GM21786 (cell line): ENCODE measurements around the gene DAND5.
"Not testable (repeated sequence)": the region's sequence is repeated elsewhere in the genome, so short reads cannot be mapped to it uniquely, and the experiment has no call there.

Experiments
- ATAC-seq: cut with Tn5 transposase; IDR thresholded peaks from one replicate; pipeline ENCODE4 v1.9.1; 2021; ENCODE audit not compliant: unreplicated experiment

The DAND5 gene

DNA sequence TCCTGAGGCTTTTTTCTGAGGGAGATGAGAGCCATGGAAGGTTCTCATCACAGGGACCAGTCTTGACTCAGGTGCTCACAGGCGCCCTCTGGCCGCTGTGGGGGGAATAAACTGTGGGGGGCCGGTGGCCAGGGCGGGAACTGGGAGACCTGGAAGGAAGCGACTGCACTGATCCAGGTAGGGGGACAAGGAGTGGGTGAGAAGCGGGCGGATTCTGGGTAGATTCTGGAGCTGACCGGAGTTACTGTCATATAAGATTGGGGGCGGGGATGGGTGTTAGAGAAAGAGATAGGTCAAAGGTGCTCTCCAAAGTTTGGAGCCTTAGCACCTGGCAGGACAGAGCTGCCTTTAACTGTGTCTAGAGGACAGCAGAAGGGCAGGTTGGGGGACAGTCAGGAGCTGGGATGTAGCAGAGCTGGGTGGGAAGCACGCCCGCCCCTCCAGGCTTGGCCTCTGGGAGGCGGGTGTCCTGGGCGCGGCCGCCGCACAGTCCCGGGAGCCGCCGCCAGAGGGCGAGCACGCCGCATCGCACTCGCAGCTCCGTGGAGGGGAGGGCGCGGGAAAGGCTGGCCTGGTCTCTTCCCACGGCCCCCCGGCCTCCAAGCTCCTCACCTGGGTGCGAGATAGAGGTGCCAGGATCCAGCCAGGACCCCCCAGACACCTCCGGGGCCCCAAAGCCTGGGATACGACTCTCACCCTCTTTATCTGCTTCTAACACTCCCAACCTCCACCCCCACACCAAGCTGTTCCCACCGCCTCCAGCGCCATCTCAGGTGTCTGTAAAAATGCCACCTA, 4.2 kb upstream of the DAND5 start:
- peak; percentile 56 for ATAC-seq

DNA sequence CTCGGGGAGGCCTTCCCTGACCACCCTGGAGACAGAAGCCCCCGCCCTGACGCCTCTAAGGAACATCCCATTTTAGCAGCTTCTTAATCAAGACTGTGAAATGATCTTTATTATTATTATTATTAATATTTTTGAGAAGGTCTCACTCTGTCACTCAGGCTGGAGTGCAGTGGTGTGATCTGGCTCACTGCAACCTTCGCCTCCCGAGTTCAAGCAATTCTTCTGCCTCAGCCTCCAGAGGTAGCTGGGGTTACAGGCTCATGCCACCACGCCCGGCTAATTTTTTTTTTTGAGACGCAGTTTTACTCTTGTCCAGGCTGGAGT, 3.6 kb upstream of the DAND5 start:
- ATAC-seq, result no peak

DNA sequence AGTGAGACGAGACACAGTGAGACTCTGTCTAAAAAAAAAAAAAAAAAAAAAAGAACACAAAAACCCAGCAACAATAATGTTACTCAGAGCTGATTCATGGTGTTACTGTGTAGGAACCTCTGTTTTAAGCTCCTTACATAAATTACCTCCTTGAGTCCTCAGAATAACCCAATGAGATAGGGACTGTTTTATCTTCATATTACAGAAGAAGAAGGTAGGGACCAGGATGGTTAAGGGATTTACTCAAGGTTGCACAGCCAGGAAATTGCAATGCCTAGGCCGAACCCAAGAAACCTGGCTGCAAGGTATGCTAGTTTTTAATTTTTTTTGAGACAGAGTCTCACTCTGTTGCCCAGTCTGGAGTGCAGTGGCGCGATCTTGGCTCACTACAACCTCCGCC, 1.5 kb upstream of the DAND5 start:
- no peak for ATAC-seq

DNA sequence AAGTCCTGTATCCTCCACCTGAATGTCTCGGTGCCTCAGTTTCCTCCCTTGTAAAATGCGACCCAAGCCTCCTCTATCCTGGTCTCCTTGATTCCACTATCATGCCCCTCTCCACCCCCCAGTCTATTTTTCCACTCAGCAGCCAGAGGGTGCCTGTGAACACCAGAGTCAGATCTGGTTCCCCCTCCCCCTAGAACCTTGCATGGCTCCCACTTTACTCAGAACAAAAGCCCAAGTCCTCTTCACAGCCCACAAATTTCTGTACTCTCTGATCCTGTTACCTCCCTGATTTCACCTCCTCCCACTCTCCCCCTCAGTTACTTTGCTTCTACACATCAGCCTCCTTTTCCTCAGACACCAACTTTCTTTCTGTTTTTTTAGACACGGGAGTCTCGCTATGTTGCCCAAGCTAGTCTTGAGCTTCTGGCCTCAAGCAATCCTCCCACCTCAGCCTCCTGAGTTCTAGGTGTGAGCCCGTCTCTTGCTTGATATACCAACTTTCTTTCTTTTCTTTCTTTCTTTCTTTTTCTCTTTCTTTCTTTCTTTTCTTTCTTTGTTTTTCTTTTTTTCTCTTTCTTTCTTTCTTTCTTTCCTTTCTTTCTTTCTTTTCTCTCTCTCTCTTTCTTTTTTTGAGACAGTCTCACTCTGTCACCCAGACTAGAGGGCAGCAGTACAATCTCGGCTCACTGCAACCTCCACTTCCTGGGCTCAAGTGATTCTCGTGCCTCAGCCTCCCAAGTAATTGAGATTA, 869 bp downstream of the DAND5 start:
- no peak for ATAC-seq

GRCh38 chr19:12973236-12973635, 3.9 kb downstream of the DAND5 start:
- no peak for ATAC-seq

DNA sequence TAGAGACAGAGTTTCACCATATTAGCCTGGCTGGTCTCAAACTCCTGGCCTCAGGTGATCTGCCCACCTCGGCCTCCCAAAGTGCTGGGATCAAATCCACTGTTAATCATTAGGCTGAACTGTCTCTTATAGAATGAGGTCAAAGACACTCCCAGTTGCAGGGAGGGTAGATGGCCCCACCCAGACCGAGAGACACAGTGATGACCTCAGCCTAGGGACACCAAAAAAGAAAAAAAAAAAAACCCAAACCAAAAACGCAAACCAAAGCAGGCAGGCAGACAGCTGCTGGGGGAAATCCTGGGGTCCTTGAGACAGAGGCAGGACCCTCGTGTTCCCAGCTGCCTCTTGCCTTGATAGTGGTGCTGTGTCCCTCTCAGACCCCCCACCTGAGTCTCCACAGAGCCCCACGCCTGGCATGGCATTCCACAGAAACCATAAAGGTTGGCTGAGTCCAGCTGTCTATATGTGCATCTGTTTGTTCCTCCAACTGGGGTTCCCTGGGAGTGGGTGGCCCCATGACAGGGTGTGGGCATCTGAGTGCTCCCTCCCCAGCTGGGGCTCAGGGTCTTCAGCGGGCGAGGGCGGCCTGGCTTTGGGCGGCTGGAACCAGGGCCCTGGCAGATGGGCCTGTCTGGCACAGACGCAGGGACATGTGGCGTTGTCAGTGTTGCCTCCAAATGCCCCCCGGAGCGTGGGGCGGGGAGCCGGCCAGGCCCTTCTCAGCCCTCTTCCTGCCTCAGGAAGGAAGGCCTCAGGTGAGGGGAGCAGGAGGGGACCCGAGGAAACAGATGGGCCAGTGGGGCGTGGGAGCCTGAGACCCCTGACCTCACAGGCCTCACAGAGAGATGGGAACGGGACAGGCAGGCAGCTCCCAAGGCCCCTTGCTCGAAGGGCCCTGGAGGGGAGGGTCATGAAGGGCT, 5.2 kb downstream of the DAND5 start:
- ATAC-seq, result no peak

DNA sequence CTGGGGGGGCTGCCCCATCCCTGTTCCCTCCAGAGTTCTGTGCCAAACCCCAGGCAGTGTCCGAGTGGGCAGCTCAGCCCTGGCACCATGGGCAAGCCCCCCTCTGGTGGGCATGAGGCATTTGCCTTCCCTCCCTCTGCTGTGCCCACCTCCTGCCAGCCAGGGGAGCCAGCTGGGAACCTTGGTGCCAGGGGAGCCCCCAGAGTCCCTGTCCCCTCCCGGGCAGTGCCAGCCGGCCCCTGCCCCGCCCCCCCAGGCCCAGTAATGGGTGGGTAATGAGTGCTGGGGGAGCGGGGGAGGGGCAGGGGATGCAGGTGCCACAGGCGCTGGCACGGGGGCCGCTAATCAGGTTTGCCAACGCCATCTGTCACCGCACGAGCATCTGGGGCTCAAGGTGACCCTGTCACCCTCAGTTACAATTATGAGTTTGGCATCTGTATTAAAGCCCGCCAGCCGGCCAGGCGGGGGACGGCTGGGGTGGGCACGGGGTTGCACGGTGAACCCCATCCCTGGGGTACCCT, 5.9 kb downstream of the DAND5 start:
- ATAC-seq, result no peak

- not testable (repeated sequence) for ATAC-seq
These were observed 6.7 kb downstream of the DAND5 start for GRCh38 chr19:12976109-12976508.

GRCh38 chr19:12979974-12980373, 10.6 kb downstream of the DAND5 start:
- no peak for ATAC-seq

GRCh38 chr19:12982648-12983047, 13.3 kb downstream of the DAND5 start:
- no peak for ATAC-seq

- ATAC-seq, result no peak
These were observed 13.7 kb downstream of the DAND5 start for GRCh38 chr19:12983091-12983490.

DNA sequence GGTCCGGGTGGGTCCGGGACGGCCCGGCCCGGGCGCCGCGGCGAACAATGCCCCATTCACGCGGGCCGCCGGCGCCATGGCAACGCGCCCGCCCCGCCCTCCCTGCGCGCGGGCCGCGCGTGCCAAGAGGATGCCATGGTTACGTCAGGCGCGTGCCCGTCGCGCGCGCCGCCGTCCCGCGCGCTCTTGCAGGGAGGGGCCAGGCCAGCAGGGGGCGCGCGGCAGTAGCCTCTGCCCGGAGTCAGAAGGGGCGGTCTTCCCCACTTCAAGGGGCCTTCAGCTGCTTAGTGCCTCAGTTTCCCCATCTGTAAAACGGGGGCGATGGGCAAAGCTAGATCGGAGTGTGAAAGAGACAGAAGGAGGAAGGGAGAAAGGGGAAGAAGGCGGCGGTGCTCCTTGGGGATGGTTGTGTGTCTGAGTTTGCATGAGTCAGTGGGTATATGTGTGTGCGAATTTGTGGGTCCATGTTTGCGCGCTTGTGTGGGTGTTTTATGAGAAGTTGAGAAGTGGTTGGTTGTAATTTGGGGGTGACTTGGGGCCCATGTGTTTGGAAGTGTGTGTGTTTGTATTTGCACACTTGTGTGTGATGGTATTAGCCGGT, 14.3 kb downstream of the DAND5 start:
- ATAC-seq, result no peak

- ATAC-seq, result no peak
These were observed 14.8 kb downstream of the DAND5 start for GRCh38 chr19:12984143-12984627.

- no peak for ATAC-seq
These were observed 15.3 kb downstream of the DAND5 start for GRCh38 chr19:12984683-12985048.

GRCh38 chr19:12985049-12985776, 15.8 kb downstream of the DAND5 start:
- no peak for ATAC-seq

DNA sequence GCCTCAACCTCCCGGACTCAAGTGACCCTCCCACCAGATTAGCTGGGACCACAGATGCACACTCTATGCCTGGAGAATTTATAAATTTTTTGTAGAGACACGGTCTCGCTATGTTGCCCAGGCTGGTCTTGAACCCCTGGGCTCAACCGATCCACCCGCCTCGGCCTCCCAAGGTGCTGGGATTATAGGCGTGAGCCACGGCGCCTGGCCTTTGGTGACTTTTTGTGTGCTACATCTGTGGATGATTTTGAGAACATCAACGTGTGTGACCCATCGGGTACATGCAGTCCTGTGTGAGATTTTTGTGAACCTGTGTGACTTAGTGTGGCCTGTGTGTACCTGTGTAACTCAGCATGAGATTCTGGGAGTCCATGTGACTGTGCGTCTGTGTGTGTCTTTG, 17.4 kb downstream of the DAND5 start:
- no peak for ATAC-seq

GRCh38 chr19:12987190-12987589, 17.8 kb downstream of the DAND5 start:
- ATAC-seq, result no peak

DNA sequence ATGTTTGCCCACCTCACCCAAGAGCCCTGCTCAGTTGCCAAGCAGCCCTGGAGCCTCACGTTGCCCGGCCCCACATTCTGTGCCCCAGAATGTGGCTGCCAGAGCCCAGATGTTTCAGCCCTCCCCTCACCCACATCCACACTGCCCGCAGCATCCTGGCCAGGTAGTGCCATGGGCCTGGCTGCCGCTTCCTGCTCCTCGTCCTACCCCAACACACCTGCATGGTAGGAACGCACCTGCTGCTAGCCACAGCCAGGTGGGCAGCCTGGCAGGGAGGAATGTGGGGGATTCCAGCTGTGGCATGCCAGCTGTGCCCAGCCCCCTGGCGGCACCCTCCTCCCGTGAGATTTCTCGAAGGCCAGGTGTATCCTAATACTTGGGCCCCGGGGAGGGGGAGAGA, 18.4 kb downstream of the DAND5 start:
- ATAC-seq, result no peak

DNA sequence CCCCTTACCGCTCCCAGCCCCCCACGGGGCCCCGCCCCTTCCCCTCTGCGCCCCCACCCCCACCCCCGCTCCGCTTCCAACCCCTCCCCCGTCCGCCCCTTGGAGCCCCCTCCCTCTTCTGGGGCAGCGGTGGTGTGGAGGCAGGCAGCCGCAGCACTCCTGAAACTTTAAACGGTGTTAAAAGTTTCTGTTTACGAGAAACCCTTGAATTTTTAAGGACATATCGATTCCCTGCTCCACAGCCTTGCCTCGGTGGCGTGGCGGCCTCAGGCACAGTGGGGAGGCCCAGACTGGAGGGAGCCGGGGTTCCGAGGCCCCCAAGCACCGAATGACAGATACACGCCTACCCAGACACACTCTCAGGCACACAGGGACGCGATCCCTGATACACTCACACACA, 21.1 kb downstream of the DAND5 start:
- no peak for ATAC-seq

DNA sequence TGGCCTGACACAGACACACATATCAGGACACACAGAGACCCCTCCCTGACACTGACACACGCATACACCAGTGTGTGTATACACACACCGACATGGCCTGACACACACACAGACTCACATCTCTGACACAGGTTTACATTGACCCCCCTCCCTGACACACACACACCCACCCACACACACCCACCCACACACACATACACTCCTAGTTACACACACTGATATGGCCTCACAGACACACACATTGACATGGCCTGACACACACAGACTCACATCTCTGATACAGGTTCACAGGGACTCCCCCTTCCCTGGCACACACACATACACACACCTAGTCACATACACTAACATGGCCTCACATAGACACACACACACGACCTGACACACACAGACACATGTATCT, 21.5 kb downstream of the DAND5 start:
- no peak for ATAC-seq
